HT1080 (cell line): ENCODE data around the gene GLI3. TPM values are rescaled to one million over a fixed set of nuclear protein-coding genes. Genes with fewer than 3 reads are reported as not detected.

Experiments used
- DNase-seq: peaks from one replicate; pipeline ENCODE4 v3.0.0-alpha.2; 2015; ENCODE audit warnings: low read depth
- total RNA-seq: library from RNA; depleted of rRNA; stranded (reverse); fragments of >200 nt; shearing (Covaris generic); gene quantifications from 2 replicates; pipeline ENCODE4 v1.2.3, GENCODE V29; 2014

GLI3 gene
- total RNA-seq, 1 experiment from 2014 or later = 5.9 TPM

- no peak for DNase-seq
Observed at GRCh38 chr7:42045961-42046360, 191.0 kb downstream of the GLI3 start.

GRCh38 chr7:42039921-42040320 lies 197.1 kb downstream of the GLI3 start:
- DNase-seq = no peak

DNA sequence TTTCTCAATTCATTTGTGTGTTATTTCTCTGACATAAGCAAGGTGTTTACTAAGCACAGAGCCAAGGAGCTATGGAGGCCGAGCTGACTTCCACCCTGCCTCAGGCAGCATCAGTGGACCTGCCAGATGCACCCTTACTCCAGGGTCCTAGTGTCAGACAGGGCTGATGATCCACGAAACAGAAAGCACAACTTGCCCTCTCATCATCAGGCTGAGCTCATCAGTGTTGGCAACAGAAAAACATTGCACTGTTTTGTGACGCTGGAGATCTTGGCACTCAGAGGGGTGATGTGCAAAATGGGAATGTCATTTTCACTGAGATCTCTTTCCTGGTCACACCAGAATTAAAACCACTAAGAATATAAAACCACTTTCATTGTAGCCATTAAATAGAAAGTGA lies 201.8 kb downstream of the GLI3 start:
- DNase-seq = no peak

GRCh38 chr7:42033480-42033879 lies 203.5 kb downstream of the GLI3 start:
- DNase-seq = no peak

DNA sequence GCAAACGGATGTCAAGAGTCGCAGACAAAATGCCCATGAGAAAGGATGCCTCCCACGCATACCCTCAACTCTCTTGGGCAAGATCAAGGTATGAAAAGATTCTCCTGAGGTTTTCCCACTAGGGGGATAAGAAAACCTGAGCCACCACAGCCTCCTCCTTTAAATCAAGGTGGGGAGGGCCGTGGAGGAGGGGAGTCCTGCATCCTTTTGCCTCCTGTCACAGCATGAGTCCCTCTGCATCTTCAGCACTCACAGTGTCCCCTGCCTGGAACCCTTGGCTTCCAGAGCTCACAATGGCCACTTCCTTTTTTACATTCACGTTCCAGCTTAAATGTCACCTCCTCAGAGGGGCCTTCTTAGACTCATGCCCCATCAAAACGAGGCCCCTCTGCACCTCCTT lies 207.6 kb downstream of the GLI3 start:
- DNase-seq = no peak

DNA sequence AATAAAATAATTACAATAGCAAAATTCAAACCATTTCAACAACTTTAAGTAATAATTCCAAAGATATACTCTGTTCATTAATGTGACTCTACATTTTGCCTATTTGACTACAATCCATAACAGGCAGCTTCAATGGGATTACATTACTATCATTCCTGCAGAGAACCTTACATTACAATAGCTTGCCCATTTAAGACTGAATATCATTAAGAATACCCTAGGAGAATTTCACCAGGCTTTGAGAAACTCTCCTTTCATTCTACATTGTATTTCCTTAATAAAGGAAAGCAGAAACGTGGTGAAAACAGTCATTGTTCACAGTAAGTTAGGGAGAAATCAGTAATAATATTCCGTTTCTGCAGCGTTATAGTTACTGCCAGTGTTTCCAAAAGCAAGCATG lies 209.5 kb downstream of the GLI3 start:
- no peak for DNase-seq

GRCh38 chr7:42026622-42027197 lies 210.3 kb downstream of the GLI3 start:
- DNase-seq = no peak

- DNase-seq = no peak
Observed at GRCh38 chr7:42025635-42026375, 211.2 kb downstream of the GLI3 start.

DNA sequence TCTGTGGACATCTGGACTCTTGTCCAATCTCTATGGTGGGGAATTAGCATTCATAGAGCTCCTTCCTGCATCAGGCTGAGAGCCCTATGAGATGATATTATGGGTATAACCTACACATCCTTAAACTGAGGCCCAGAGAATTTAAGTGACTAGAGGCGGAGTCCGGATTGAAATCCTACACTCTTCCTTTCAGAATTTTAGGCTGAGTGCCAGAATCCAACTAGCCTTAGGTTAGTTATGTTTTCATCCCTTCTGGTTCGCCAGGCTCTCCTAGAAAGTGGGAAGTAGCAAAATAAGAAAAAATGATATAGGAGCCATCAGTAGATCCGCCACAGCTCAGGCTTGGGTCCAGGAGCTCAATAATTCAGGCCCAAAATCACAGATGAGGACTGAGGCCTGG lies 212.5 kb downstream of the GLI3 start:
- DNase-seq = no peak

- DNase-seq = no peak
Observed at GRCh38 chr7:42023262-42023661, 213.7 kb downstream of the GLI3 start.

DNA sequence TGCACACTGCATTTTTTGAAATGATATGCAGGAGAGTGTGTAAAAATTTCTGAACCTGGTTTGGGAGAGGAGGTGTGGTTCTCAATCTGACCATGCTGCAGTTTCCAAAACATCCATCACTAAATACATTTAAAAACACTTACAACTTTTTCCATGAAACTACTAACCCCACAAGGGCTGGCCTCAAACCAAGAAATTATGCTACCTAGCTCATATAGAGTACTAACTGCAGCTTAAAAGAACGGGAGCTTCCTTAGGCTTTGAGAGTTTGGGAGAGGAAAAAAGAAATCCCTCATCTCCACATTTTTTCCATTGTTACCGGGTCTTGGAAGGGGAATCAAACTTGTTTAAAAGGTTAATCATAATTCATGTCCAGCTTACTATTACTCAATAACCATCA lies 214.2 kb downstream of the GLI3 start:
- no peak for DNase-seq

- no peak for DNase-seq
Observed at GRCh38 chr7:42022056-42022455, 215.0 kb downstream of the GLI3 start.

DNA sequence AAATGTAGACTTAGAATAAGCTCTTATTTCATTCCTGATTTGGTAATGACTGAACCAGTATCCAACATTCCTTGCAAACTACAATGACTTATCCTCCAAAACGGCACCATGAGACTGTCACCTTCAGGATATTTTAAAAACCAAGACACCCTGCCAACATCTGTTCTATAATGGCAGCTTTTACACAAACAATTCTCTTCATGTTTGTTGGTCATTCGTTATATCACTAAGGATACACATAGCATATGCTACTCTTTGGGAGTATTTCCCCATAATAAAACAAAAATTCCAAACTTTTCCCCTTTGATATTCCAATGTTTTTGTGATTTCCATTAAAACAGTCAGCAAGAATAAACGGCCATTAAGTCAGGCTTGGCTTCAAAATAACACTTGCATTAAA lies 215.4 kb downstream of the GLI3 start:
- DNase-seq = no peak

- no peak for DNase-seq
Observed at GRCh38 chr7:42020061-42020460, 216.9 kb downstream of the GLI3 start.

GRCh38 chr7:42017349-42017986 lies 219.5 kb downstream of the GLI3 start:
- no peak for DNase-seq

DNA sequence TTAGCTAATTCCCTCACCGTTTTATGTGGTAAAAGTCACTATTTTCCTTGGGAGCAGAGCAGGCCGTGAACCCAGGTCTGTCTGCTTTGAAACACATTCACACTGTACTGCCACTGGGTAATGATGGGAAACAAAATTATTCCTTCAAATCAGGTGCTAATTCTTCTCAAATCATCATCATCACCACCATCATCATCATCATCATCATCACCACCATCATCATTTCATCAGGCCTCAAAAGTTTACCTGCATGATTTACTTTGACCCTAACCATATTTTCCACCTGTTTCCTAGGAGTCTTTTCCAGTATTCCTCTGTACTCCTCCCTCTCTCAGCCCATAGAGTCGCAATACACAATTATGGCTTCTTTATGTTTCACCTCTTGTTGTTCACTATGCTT lies 220.5 kb downstream of the GLI3 start:
- DNase-seq = no peak

DNA sequence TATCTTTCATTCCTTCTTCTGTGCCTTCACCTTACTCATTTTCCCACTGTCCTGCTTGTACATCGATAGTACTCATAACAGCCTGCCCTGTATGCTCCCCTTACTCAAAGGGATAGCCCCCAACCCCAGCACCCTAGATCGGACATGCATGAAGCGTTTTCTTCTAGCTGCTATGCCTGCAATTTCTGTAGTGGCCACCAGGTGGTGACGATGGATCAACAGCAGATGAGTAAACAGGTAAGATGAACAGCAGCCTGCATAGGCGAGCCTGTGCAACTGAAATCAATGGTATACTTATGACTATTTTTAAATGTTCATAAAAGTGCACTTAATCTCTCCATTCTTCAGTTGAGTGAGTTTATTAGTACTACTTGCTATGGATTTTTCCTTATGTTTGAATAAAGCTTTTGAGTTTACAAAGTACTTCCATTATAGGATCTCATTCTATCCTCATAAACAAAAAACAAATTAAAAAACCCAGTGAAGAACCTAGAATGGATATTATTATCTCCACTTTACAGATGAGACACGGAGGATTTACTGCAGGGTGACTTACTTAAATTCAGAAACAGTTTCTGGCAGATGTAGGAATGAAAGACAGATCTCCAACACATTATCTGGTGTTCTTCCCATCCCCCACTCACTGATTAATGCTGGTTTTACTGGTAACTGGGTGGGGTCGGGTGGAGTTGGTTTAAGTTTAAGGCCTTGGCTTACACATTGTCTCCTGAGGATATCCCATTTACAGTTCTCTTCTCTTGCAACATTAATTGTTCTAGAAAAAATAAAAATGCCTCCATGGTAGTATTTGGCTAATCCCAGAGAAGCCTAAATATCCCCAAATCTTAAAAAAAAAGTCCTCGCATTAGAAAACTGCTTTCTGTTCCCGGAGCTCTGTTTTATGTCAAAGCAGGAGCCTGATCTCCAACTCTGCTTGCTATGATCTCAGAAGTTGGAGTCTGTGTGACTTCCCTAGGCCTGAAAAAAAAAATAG lies 222.1 kb downstream of the GLI3 start:
- peak; percentile 51 for DNase-seq

GRCh38 chr7:42012786-42013360 lies 224.1 kb downstream of the GLI3 start:
- no peak for DNase-seq

GRCh38 chr7:42012313-42012712 lies 224.7 kb downstream of the GLI3 start:
- no peak for DNase-seq

DNA sequence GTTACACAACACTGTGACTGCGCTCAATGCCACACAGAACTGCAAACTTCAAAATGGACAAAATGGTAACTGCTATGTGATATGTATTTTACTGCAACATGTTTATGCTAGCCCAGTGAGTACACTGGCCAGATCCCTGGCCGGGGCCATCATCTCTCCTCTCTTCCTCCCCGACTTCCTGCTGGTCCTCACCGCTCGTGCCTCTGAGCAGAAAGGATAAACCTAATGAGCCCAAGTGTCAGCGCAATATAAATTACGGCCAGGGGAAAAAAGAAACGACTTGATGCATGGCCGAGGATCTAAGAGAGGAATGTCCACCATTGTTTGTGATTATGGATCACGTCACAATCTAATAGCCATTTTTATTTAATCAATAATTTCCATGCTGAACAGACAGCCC lies 225.2 kb downstream of the GLI3 start:
- DNase-seq = no peak

DNA sequence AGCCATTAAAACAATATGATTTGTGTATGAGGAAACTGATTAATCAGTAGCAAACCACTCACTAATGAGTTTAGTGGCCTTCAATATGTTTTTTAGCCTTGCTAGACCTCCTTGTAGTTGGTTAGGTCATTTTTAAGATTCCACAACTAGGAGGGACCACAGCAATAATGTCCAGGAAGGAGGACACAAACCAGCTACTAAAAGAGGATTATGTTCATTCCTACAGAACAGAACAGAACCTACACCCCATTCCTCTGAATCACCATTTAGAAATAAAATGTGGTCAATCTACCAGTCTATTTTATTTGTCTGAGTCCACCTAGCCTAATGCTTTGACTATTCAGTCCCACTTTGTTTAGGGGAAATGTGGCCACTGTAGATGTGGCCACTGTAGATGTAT lies 226.3 kb downstream of the GLI3 start:
- DNase-seq = no peak
